Activated CD8-positive, alpha-beta memory T cell treated with anti-CD3 and anti-CD28 coated beads for 48 hours (primary cell): ENCODE measurements around the gene TSEN15.

Source experiments
- DNase-seq, 3 experiments: peaks; one replicate each; pipeline ENCODE4 v3.0.0-alpha.2; 2020; ENCODE audit warnings: low read depth in 2 of 3, low spot score in 2 of 3

The TSEN15 gene

DNA sequence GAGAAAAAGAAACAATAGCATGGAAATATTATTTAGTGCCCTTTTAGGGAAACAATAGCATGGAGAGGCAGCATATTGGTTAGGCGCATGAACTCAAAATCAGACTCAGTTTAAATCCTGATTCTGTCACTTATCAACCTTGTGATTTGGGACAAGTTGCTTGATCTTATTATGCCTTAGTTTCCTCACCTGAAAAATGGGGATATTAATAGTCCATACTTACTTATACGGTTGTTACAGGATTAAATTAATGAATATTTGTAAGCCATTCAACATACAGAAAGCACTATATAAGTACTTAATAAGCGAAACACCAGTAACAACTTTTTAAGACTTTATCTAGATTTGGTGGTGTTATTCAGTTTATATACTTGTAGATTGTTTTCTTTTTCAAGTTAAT, 1.2 kb downstream of the TSEN15 start:
- DNase-seq: no peak

- no peak for DNase-seq
Observed at GRCh38 chr1:184053881-184054280, 2.4 kb downstream of the TSEN15 start.

GRCh38 chr1:184056921-184057555, 5.5 kb downstream of the TSEN15 start:
- DNase-seq: no peak

DNA sequence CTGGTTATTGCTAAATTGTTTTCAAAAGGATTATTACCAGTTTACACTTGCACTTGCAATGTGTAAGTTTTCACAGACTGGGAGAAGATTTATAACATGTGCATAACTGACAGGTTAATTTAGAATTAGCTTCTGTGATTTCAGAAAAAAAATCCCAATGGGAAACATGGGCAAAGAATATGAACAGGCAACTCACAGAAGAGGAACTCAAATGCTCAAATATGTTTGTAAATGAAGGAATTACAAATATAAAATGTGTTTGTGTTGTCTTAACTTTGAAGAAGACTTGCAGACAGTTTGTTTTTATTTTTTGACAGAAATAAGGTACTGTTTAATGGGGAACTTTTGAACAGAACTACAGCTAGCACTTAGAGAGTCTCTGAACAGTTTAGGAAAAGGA, 8.4 kb downstream of the TSEN15 start:
- DNase-seq: no peak

- no peak for DNase-seq
Observed at GRCh38 chr1:184060316-184060715, 8.8 kb downstream of the TSEN15 start.

- DNase-seq: no peak
Observed at GRCh38 chr1:184061396-184062003, 10.0 kb downstream of the TSEN15 start.

GRCh38 chr1:184062640-184063286, 11.2 kb downstream of the TSEN15 start:
- no peak for DNase-seq

DNA sequence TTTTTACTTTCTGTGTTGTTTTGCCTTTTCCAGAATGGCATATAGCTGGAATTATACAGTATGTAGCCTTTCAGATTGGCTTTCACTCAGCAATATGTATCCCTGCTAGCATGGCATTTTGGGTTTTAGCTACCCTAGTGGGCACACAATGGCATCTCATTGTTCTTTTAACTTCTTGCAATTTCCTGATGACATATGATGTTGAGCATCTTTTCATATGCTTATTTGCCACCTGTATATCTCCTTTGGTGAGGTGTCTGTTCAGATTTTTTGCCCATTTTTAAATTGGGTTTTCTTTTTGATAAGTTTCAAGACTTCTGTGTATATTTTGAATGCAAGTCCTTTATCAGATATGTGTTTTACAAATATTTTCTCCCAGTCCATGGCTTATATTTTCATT, 14.0 kb downstream of the TSEN15 start:
- no peak for DNase-seq

- no peak for DNase-seq
Observed at GRCh38 chr1:184068354-184068753, 16.8 kb downstream of the TSEN15 start.

DNA sequence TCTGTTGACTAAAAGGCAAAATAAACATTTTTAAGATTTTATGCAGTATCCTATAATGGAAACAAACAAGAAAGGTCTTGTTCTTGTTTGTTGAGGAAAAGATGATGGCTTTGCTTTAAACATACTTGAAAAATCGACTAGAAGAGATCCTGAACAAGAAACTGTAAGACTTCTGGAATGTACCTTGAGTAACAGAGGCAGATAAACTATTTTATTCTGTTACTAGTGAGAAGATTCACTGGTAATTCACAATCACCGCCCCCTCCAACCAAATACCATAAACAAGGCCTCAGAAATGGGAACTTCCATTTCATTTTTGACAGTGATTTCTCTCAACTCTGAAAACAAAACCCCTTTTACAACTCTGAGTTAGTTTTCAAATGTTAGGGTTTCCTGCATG, 18.1 kb downstream of the TSEN15 start:
- DNase-seq: no peak

GRCh38 chr1:184072376-184072775, 20.8 kb downstream of the TSEN15 start:
- DNase-seq: no peak

GRCh38 chr1:184074383-184074782, 22.9 kb downstream of the TSEN15 start:
- no peak for DNase-seq

DNA sequence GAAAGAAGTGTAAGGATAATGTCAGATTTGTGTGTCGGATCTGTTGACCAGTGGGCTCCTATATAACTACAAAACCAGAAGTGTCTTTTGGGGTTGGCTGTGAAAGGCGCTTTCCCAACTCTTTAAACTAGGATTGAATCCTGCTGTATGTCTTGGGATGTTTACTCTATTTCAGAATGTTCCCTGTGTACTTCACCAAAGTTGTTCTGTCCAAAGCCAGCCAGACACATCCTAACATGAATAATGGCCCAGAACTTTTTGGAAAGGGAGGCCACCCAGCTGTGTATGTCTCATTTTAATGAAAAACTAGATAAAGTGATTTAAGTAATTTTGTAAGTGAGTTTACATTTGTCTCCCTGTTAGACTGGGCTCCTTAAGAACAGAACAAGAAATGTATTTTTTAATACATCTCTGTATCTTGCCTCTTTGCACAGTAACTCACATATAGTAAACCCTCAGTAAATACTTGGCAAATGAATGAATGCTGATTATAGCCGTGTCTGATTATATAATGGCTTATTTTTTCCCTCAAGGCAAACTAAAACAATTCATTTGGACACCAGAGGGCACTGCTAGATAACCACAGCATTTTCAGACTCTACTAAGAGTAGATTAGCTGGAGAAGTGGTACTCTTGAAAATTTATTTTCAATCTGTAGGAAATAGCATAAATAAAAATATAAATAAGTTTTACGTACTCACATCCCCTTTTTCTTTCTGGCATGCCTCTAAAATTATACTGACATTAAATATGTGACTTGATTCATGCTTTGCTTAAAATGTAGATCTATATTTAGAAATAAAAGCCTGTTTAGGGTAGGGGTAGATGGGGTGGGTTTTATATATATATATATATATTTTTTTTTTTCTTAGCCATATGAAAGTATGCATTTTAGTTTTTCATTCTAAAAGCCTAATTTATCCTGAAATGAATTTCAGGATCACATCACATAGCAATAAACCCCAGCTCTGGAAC, 23.8 kb downstream of the TSEN15 start:
- DNase-seq: no peak

- no peak for DNase-seq
Observed at GRCh38 chr1:184078564-184079249, 27.2 kb downstream of the TSEN15 start.

DNA sequence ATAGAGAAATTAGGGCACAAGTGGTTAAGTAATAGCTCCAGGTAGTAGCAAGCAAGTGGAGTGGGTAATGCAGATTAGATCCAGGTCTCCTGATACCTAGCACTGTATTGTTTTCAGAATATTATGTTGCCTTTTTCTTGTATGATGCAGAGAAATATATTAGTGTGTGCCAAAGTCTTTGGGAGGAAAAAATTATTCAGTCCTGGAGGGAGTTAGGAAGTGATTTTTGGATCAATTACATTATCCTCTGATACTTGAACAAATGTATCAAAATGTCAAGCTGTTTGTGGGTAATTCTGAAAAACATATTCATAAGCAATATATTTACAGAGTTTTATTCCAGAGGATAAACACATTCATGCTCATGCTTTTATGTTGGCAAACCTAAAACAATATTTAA, 28.8 kb downstream of the TSEN15 start:
- DNase-seq: no peak

DNA sequence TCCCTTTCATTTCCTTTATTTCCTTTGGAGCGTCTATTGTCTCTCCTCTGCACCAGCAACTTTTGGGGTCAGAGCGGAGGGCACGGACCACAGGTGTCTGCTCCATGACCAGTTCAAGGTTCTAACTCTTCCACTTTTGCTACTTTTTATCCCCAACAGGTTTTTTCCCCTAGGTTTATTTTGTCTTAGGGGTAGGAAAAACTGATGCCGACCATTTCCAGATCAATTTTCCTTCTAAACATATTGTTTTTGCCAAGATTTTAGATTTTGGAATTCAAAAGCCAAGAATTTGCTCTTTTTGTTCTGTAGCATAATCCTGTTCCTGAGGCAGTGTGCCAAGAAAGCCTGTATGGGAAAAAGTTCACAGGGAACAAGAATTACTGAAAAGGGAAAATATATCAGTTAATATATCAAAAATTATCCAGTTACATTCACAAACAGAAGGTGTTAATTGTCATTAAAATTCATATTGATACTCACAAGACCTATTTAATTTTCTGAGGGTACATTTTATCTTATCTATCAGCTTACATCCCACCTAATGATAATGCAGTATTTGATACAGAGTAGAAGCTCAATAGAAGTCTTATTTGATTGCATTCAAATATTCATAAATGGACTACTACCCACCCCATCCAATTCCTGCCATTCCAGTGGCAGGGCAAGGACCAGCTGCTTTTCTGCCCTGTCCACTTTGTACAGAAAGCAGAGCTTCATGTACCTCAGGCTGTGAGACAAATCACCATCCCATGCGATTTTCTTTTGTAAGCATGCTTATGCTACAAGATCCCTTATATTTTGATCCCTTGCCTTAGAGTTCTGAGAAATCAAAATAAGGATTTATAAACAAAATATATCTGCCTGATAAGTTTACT, 31.2 kb downstream of the TSEN15 start:
- DNase-seq: no peak

GRCh38 chr1:184085667-184086066, 34.1 kb downstream of the TSEN15 start:
- DNase-seq: no peak

GRCh38 chr1:184088037-184088436, 36.5 kb downstream of the TSEN15 start:
- DNase-seq: no peak

DNA sequence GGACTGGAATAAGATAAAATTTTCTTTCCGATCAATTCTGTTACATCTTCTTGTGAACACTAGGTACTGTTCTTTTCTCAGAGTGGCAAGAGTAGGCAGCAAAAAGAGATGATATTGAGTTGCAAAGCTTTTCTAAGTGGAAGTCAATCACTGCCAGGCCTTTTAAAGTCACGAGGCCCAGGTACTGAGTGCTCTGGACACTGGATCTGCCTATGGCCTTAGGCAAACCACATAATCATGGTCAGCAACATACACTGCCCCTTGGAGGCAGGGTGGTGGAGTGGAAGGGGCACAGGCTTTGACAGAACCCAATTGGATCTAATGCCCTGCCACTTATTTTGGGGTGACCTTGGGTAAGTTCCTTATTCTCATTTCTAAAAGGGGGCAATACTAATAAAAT, 41.5 kb downstream of the TSEN15 start:
- DNase-seq: no peak

DNA sequence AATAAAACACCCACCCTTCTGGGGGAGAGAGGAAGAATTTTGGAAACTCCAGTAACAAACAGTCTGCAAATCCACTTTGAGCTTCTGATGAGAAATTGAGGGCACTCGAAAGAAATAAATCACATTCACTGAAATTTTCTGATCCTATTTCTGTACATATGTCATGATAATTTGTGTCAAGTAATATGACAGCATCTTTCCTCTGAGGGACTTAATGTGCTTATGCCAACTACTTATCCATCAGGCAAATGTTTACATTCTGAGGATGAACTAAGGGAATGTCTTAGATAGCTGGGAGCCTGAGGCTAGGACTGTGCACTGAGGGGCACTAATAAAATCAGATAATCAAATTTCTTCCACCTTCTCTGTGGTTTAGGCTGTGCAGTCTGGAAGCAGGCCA, 44.5 kb downstream of the TSEN15 start:
- DNase-seq: no peak
